ENCODE measurements around the gene TMEM106B. TPM values are rescaled to one million over a fixed set of nuclear protein-coding genes. Genes with fewer than 3 reads are reported as not detected.

TMEM106B gene
- total and polyA plus RNA-seq, 10 of the 15 experiments (the other 5 are each of a cell fraction or from before 2014, with no cell fraction given): 3.7 to 21.2 (median 12.3) TPM

GRCh38 chr7:12211054-12211710 lies at the start of gene TMEM106B (continued):
- TF ChIP-seq, protein P1, sequence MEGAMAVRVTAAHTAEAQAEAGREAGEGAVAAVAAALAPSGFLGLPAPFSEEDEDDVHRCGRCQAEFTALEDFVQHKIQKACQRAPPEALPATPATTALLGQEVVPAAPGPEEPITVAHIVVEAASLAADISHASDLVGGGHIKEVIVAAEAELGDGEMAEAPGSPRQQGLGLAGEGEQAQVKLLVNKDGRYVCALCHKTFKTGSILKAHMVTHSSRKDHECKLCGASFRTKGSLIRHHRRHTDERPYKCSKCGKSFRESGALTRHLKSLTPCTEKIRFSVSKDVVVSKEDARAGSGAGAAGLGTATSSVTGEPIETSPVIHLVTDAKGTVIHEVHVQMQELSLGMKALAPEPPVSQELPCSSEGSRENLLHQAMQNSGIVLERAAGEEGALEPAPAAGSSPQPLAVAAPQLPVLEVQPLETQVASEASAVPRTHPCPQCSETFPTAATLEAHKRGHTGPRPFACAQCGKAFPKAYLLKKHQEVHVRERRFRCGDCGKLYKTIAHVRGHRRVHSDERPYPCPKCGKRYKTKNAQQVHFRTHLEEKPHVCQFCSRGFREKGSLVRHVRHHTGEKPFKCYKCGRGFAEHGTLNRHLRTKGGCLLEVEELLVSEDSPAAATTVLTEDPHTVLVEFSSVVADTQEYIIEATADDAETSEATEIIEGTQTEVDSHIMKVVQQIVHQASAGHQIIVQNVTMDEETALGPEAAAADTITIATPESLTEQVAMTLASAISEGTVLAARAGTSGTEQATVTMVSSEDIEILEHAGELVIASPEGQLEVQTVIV (IDR thresholded peaks at IDR 0.05; ENCODE audit: borderline replicate concordance, partially characterized antibody): peak; percentile 21
- TF ChIP-seq, protein P2, sequence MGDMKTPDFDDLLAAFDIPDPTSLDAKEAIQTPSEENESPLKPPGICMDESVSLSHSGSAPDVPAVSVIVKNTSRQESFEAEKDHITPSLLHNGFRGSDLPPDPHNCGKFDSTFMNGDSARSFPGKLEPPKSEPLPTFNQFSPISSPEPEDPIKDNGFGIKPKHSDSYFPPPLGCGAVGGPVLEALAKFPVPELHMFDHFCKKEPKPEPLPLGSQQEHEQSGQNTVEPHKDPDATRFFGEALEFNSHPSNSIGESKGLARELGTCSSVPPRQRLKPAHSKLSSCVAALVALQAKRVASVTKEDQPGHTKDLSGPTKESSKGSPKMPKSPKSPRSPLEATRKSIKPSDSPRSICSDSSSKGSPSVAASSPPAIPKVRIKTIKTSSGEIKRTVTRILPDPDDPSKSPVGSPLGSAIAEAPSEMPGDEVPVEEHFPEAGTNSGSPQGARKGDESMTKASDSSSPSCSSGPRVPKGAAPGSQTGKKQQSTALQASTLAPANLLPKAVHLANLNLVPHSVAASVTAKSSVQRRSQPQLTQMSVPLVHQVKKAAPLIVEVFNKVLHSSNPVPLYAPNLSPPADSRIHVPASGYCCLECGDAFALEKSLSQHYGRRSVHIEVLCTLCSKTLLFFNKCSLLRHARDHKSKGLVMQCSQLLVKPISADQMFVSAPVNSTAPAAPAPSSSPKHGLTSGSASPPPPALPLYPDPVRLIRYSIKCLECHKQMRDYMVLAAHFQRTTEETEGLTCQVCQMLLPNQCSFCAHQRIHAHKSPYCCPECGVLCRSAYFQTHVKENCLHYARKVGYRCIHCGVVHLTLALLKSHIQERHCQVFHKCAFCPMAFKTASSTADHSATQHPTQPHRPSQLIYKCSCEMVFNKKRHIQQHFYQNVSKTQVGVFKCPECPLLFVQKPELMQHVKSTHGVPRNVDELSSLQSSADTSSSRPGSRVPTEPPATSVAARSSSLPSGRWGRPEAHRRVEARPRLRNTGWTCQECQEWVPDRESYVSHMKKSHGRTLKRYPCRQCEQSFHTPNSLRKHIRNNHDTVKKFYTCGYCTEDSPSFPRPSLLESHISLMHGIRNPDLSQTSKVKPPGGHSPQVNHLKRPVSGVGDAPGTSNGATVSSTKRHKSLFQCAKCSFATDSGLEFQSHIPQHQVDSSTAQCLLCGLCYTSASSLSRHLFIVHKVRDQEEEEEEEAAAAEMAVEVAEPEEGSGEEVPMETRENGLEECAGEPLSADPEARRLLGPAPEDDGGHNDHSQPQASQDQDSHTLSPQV (IDR thresholded peaks at IDR 0.05): no peak
- TF ChIP-seq NRF1 (conservative IDR thresholded peaks at IDR 0.05; ENCODE audit: low read depth, low read length) (peak; percentile 94), SREBF2 (IDR thresholded peaks at IDR 0.05; ENCODE audit: low read length) (no peak), BCL11A (IDR thresholded peaks at IDR 0.05; ENCODE audit: low read depth, low read length) (no peak), CREB1 (IDR thresholded peaks at IDR 0.05; ENCODE audit: low read depth) (peak; percentile 93), LARP7 (IDR thresholded peaks at IDR 0.05) (peak; percentile 88), CREM (IDR thresholded peaks at IDR 0.05; ENCODE audit: low read depth) (peak; percentile 92), POLR2AphosphoS5 (IDR thresholded peaks at IDR 0.05; ENCODE audit: low read length) (peak; percentile 83; the same call in 1 of the 2 replicates), POLR2A (IDR thresholded peaks at IDR 0.05; ENCODE audit: low read depth, low read length) (peak; percentile 94), ZNF207 (IDR thresholded peaks at IDR 0.05; ENCODE audit: borderline replicate concordance) (no peak; the same call in 1 of the 2 replicates), JUNB (IDR thresholded peaks at IDR 0.05) (no peak), ETV6 (conservative IDR thresholded peaks at IDR 0.05 in 1 of 2, IDR thresholded peaks at IDR 0.05 in 1 of 2; ENCODE audit: borderline replicate concordance in 1 of 2, low read depth in 1 of 2) (no peak), NFXL1 (IDR thresholded peaks at IDR 0.05; ENCODE audit: borderline replicate concordance) (no peak), RELA (IDR thresholded peaks at IDR 0.05; ENCODE audit: borderline replicate concordance, partially characterized antibody) (peak; percentile 6), PAX5 (IDR thresholded peaks at IDR 0.05; ENCODE audit: borderline replicate concordance, low read depth, low read length) (no peak; the same call in 1 of the 2 replicates), ZBED1 (IDR thresholded peaks at IDR 0.05; ENCODE audit: borderline replicate concordance) (no peak), FOXK2 (IDR thresholded peaks at IDR 0.05) (no peak)
- TF ChIP-seq, protein P3, sequence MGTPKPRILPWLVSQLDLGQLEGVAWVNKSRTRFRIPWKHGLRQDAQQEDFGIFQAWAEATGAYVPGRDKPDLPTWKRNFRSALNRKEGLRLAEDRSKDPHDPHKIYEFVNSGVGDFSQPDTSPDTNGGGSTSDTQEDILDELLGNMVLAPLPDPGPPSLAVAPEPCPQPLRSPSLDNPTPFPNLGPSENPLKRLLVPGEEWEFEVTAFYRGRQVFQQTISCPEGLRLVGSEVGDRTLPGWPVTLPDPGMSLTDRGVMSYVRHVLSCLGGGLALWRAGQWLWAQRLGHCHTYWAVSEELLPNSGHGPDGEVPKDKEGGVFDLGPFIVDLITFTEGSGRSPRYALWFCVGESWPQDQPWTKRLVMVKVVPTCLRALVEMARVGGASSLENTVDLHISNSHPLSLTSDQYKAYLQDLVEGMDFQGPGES (IDR thresholded peaks at IDR 0.05): no peak
- TF ChIP-seq, protein P4, sequence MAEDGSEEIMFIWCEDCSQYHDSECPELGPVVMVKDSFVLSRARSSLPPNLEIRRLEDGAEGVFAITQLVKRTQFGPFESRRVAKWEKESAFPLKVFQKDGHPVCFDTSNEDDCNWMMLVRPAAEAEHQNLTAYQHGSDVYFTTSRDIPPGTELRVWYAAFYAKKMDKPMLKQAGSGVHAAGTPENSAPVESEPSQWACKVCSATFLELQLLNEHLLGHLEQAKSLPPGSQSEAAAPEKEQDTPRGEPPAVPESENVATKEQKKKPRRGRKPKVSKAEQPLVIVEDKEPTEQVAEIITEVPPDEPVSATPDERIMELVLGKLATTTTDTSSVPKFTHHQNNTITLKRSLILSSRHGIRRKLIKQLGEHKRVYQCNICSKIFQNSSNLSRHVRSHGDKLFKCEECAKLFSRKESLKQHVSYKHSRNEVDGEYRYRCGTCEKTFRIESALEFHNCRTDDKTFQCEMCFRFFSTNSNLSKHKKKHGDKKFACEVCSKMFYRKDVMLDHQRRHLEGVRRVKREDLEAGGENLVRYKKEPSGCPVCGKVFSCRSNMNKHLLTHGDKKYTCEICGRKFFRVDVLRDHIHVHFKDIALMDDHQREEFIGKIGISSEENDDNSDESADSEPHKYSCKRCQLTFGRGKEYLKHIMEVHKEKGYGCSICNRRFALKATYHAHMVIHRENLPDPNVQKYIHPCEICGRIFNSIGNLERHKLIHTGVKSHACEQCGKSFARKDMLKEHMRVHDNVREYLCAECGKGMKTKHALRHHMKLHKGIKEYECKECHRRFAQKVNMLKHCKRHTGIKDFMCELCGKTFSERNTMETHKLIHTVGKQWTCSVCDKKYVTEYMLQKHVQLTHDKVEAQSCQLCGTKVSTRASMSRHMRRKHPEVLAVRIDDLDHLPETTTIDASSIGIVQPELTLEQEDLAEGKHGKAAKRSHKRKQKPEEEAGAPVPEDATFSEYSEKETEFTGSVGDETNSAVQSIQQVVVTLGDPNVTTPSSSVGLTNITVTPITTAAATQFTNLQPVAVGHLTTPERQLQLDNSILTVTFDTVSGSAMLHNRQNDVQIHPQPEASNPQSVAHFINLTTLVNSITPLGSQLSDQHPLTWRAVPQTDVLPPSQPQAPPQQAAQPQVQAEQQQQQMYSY (CRISPR knock-in tag; IDR thresholded peaks at IDR 0.05): no peak
